Mesenchymal stem cell (in vitro differentiated cells and primary cell): ENCODE measurements around the gene WIPF3.

Experiments used
- DNase-seq: peaks from one replicate; pipeline ENCODE4 v3.0.0-alpha.2; 2013
- H2AFZ ChIP-seq: one replicate; pipeline ENCODE4 v1.6.1; 2013; ENCODE audit warnings: low read depth, mild to moderate bottlenecking, control low read depth, inconsistent platforms, low read length, moderate library complexity
- H2AK5ac ChIP-seq: 2 replicates; pipeline ENCODE4 v1.6.1; 2013; ENCODE audit warnings: low read length, moderate library complexity, mild to moderate bottlenecking, inconsistent platforms; ENCODE audit not compliant: severe bottlenecking
- H2BK120ac ChIP-seq: one replicate; pipeline ENCODE4 v1.6.1; 2013; ENCODE audit warnings: low read depth, mild to moderate bottlenecking, inconsistent platforms, low read length, moderate library complexity
- H2BK12ac ChIP-seq, 2 experiments: one replicate each; pipeline ENCODE4 v1.6.1; 2013; ENCODE audit warnings: inconsistent platforms in 2 of 2, low read length in 2 of 2, mild to moderate bottlenecking in 2 of 2, moderate library complexity in 2 of 2, control low read depth in 1 of 2
- H2BK15ac ChIP-seq: one replicate; pipeline ENCODE4 v1.6.1; 2013; ENCODE audit warnings: mild to moderate bottlenecking, low read depth, inconsistent platforms; ENCODE audit not compliant: poor library complexity, severe bottlenecking
- H2BK5ac ChIP-seq: 2 replicates; pipeline ENCODE4 v1.6.1; 2013; ENCODE audit warnings: low read depth, mild to moderate bottlenecking, low read length, control low read depth, inconsistent platforms; ENCODE audit not compliant: poor library complexity, severe bottlenecking
- H3K14ac ChIP-seq, 2 experiments: one replicate each; pipeline ENCODE4 v1.6.1; 2013; ENCODE audit warnings: inconsistent platforms in 2 of 2, low read length in 2 of 2, control low read depth in 1 of 2, mild to moderate bottlenecking in 1 of 2, moderate library complexity in 1 of 2
- H3K18ac ChIP-seq, 2 experiments: one replicate each; pipeline ENCODE4 v1.6.1; 2013; ENCODE audit warnings: inconsistent platforms in 2 of 2, low read length in 2 of 2, control low read depth in 1 of 2, low read depth in 1 of 2, mild to moderate bottlenecking in 1 of 2
- H3K23ac ChIP-seq, 2 experiments: one replicate each; pipeline ENCODE4 v1.6.1; 2013; ENCODE audit warnings: inconsistent platforms in 2 of 2, low read length in 2 of 2, mild to moderate bottlenecking in 2 of 2, moderate library complexity in 2 of 2, control low read depth in 1 of 2
- H3K27ac ChIP-seq: 2 replicates; pipeline ENCODE4 v1.5.1; 2013; ENCODE audit warnings: mild to moderate bottlenecking, moderate library complexity, low read length, control low read depth, inconsistent platforms; ENCODE audit not compliant: poor library complexity, severe bottlenecking
- H3K27me3 ChIP-seq, 2 experiments: 2 replicates each; pipeline versions ENCODE4 v1.6.1 to v1.7.0; 2013; ENCODE audit warnings: low read length in 2 of 2, mild to moderate bottlenecking in 2 of 2, moderate library complexity in 2 of 2, control low read depth in 1 of 2, inconsistent platforms in 1 of 2; ENCODE audit not compliant: control insufficient read depth in 1 of 2, insufficient read depth in 1 of 2
- H3K36me3 ChIP-seq, 2 experiments: 2 replicates each; pipeline versions ENCODE4 v1.6.1 to v1.7.0; 2013; ENCODE audit warnings: low read length in 2 of 2, control low read depth in 1 of 2, inconsistent platforms in 1 of 2, low read depth in 1 of 2, mild to moderate bottlenecking in 1 of 2; ENCODE audit not compliant: insufficient read depth in 2 of 2, control insufficient read depth in 1 of 2
- H3K4ac ChIP-seq, 2 experiments: one replicate each; pipeline ENCODE4 v1.6.1; 2013; ENCODE audit warnings: inconsistent platforms in 2 of 2, low read length in 2 of 2, mild to moderate bottlenecking in 2 of 2, moderate library complexity in 2 of 2, control low read depth in 1 of 2, low read depth in 1 of 2
- H3K4me1 ChIP-seq: 2 replicates; pipeline ENCODE4 v1.6.1; 2013; ENCODE audit warnings: low read depth, low read length, control low read depth; ENCODE audit not compliant: control insufficient read depth, insufficient read depth
- H3K4me2 ChIP-seq: 2 replicates; pipeline ENCODE4 v1.6.1; 2013; ENCODE audit warnings: low read length, mild to moderate bottlenecking, inconsistent platforms; ENCODE audit not compliant: poor library complexity, severe bottlenecking
- H3K4me3 ChIP-seq, 2 experiments: 2 replicates each; pipeline versions ENCODE4 v1.5.1 to v1.7.0; 2013; ENCODE audit warnings: low read length in 2 of 2, mild to moderate bottlenecking in 2 of 2, control low read depth in 1 of 2, low read depth in 1 of 2; ENCODE audit not compliant: insufficient read depth in 1 of 2
- H3K79me1 ChIP-seq: replicated peaks from 2 replicates; pipeline ENCODE4 v1.6.1; 2013; ENCODE audit warnings: mild to moderate bottlenecking, control low read depth, low read length, inconsistent platforms; ENCODE audit not compliant: poor library complexity, severe bottlenecking
- H3K9ac ChIP-seq: 2 replicates; pipeline ENCODE4 v1.7.0; 2013; ENCODE audit warnings: mild to moderate bottlenecking, low read length, moderate library complexity
- H3K9me3 ChIP-seq: 2 replicates; pipeline ENCODE4 v1.7.0; 2013; ENCODE audit warnings: mild to moderate bottlenecking, low read length; ENCODE audit not compliant: control insufficient read depth
- H4K8ac ChIP-seq: one replicate; pipeline ENCODE4 v1.6.1; 2013; ENCODE audit warnings: inconsistent platforms, mild to moderate bottlenecking, low read length, moderate library complexity
- H4K91ac ChIP-seq: one replicate; pipeline ENCODE4 v1.6.1; 2013; ENCODE audit warnings: mild to moderate bottlenecking, low read length, inconsistent platforms
- WGBS: methylation state at CpG from one replicate; pipeline ENCODE4 v1.1.7; 2013; ENCODE audit warnings: mixed read lengths; 5-methylcytosine and 5-hydroxymethylcytosine counted together

WIPF3 gene

GRCh38 chr7:29847916-29848315 is 41.6 kb downstream of the WIPF3 start:
- no peaks in the 10 kb centered on the region for H3K9me3 ChIP-seq

GRCh38 chr7:29848941-29849340 is 42.6 kb downstream of the WIPF3 start:
- Histone ChIP-seq H2BK5ac (no peak overlapping the region), H3K4ac (no peak overlapping the region), H2BK15ac (no peak overlapping the region), H3K23ac (no peak overlapping the region), H2AK5ac (no peak overlapping the region), H3K14ac (no peak overlapping the region), H3K27ac (no peak overlapping the region), H2BK12ac (no peak overlapping the region), H2AFZ (no peak overlapping the region), H3K27me3 (peaks cover 22 to 32% of the 10 kb centered on the region in 2 experiments), H4K8ac (no peak overlapping the region), H3K4me2 (no peak overlapping the region), H4K91ac (no peak overlapping the region), H3K9me3 (no peaks in the 10 kb centered on the region), H3K9ac (no peak overlapping the region), H3K4me1 (peaks cover 2% of the 10 kb centered on the region), H3K79me1 (no peaks in the 10 kb centered on the region), H2BK120ac (no peak overlapping the region), H3K36me3 (no peaks in the 10 kb centered on the region), H3K18ac (no peak overlapping the region), H3K4me3 (no peak overlapping the region)
- no peak for DNase-seq
- 78% methylated on average over 3 of the region's 3 CpGs for WGBS

More at GRCh38 chr7:29847916-29848315, 41.6 kb downstream of the WIPF3 start:
- H3K18ac ChIP-seq = no peak overlapping the region
- H2AFZ ChIP-seq = no peak overlapping the region
- H3K27ac ChIP-seq = no peak overlapping the region
- H3K14ac ChIP-seq = no peak overlapping the region
- H2BK15ac ChIP-seq = no peak overlapping the region
- H3K4me2 ChIP-seq = no peak overlapping the region
- H4K8ac ChIP-seq = no peak overlapping the region
- H4K91ac ChIP-seq = no peak overlapping the region
- H2BK12ac ChIP-seq = no peak overlapping the region
- no peak overlapping the region for H2BK5ac ChIP-seq
- WGBS = 83% methylated on average over 3 of the region's 3 CpGs
- no peak for DNase-seq
- no peaks in the 10 kb centered on the region for H3K4me1 ChIP-seq
- H2AK5ac ChIP-seq = no peak overlapping the region
- H3K4ac ChIP-seq = no peak overlapping the region
- H3K27me3 ChIP-seq = peaks cover 21 to 32% of the 10 kb centered on the region in 2 experiments
- H3K4me3 ChIP-seq = no peak overlapping the region
- H3K9ac ChIP-seq = no peak overlapping the region
- no peak overlapping the region for H3K23ac ChIP-seq
- no peaks in the 10 kb centered on the region for H3K36me3 ChIP-seq
- H2BK120ac ChIP-seq = no peak overlapping the region
- no peaks in the 10 kb centered on the region for H3K79me1 ChIP-seq

DNA sequence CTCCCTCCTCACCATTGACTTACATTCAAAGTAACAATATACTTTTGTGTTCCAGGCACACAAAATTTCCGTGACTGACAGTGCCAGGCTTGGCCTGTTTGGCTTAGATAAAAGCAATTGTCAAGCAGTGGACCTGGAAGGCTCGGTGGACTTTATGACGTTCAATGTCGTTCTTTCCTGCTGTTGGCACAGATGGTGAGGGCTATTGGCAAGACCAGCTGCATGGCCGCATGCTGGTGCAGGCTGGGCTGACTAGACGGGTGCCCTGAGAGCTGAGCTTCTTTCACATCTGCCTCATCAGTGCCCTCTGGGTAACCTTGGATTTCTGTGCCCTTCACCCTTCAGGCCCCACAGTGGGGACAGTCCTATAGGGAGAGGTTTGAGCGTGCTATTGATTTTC is 45.2 kb downstream of the WIPF3 start:
- Histone ChIP-seq H2BK120ac (no peak overlapping the region), H3K27me3 (peaks cover 11 to 36% of the 10 kb centered on the region in 2 experiments), H3K4me3 (no peak overlapping the region), H3K27ac (no peak overlapping the region), H3K23ac (no peak overlapping the region), H3K36me3 (no peaks in the 10 kb centered on the region), H2BK5ac (no peak overlapping the region), H2AFZ (no peak overlapping the region), H3K4me1 (peaks cover 2% of the 10 kb centered on the region), H4K8ac (no peak overlapping the region), H2BK12ac (no peak overlapping the region), H3K14ac (no peak overlapping the region), H2BK15ac (no peak overlapping the region), H3K4ac (no peak overlapping the region), H3K79me1 (no peaks in the 10 kb centered on the region), H3K9me3 (no peaks in the 10 kb centered on the region), H3K9ac (no peak overlapping the region), H4K91ac (no peak overlapping the region), H3K18ac (no peak overlapping the region), H2AK5ac (no peak overlapping the region), H3K4me2 (no peak overlapping the region)
- no peak for DNase-seq
- 90% methylated on average over 7 of the region's 7 CpGs for WGBS

DNA sequence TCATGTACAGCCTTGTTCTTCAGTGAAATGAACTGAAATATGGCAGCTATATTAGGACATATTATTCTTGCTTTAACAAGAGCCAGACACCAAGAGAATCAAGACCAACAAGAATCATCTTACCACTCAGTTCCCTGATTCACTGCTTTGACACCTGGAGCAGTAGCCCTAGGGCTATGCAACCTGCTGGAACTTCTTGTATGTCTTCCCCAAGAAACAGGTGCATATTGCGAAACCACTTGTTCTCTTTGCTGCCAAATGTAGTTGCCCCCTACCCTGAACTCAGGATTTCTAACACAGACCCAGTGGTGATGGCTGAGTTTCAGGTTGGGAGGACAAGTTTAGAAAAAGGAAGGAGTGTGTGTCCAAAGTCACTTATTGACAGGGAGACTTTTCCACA is 46.1 kb downstream of the WIPF3 start:
- H3K9me3 ChIP-seq = no peaks in the 10 kb centered on the region
- DNase-seq = no peak
- H3K4ac ChIP-seq = no peak overlapping the region

More for the DNA sequence above, 46.1 kb downstream of the WIPF3 start:
- no peak overlapping the region for H3K23ac ChIP-seq
- H3K4me3 ChIP-seq = no peak overlapping the region
- peaks cover 11 to 36% of the 10 kb centered on the region in 2 experiments for H3K27me3 ChIP-seq
- H3K79me1 ChIP-seq = no peaks in the 10 kb centered on the region
- WGBS = 60% methylated on average over 1 of the region's 1 CpG
- no peak overlapping the region for H2AK5ac ChIP-seq
- H2BK15ac ChIP-seq = no peak overlapping the region
- peaks cover 2% of the 10 kb centered on the region for H3K4me1 ChIP-seq
- H3K4me2 ChIP-seq = no peak overlapping the region
- no peak overlapping the region for H3K27ac ChIP-seq
- no peak overlapping the region for H2AFZ ChIP-seq
- no peak overlapping the region for H3K14ac ChIP-seq
- H3K9ac ChIP-seq = no peak overlapping the region
- no peaks in the 10 kb centered on the region for H3K36me3 ChIP-seq
- H3K18ac ChIP-seq = no peak overlapping the region
- H4K91ac ChIP-seq = no peak overlapping the region
- H2BK12ac ChIP-seq = no peak overlapping the region
- H2BK120ac ChIP-seq = no peak overlapping the region
- H4K8ac ChIP-seq = no peak overlapping the region
- no peak overlapping the region for H2BK5ac ChIP-seq
